ENCODE results near the gene AHDC1. TPM values are rescaled to one million over a fixed set of nuclear protein-coding genes. Genes with fewer than 3 reads are reported as not detected.

AHDC1 gene
- total RNA-seq, 4 donors from 2014 or later, result 37.7 to 63.0 (median 52.5) TPM

DNA sequence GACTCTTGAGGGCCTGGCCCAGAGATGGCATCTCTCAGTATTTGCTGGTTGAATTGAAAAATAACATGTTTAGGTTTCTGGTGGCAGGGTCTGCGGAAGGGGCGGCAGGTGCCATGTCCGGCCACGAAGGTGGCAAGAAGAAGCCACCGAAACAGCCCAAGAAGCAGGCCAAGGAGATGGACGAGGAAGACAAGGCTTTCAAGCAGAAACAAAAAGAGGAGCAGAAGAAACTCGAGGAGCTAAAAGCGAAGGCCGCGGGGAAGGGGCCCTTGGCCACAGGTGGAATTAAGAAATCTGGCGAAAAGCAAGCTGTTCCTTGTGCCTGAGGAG lies 45.3 kb upstream of the AHDC1 start:
- 89 to 96% methylated on average over 11 of the region's 11 CpGs for WGBS, 2 donors
- TF ChIP-seq POLR2A (IDR thresholded peaks at IDR 0.05), result no peak
- TF ChIP-seq, protein P1, sequence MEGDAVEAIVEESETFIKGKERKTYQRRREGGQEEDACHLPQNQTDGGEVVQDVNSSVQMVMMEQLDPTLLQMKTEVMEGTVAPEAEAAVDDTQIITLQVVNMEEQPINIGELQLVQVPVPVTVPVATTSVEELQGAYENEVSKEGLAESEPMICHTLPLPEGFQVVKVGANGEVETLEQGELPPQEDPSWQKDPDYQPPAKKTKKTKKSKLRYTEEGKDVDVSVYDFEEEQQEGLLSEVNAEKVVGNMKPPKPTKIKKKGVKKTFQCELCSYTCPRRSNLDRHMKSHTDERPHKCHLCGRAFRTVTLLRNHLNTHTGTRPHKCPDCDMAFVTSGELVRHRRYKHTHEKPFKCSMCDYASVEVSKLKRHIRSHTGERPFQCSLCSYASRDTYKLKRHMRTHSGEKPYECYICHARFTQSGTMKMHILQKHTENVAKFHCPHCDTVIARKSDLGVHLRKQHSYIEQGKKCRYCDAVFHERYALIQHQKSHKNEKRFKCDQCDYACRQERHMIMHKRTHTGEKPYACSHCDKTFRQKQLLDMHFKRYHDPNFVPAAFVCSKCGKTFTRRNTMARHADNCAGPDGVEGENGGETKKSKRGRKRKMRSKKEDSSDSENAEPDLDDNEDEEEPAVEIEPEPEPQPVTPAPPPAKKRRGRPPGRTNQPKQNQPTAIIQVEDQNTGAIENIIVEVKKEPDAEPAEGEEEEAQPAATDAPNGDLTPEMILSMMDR (IDR thresholded peaks at IDR 0.05), result no peak
- DNase-seq (ENCODE audit: low spot score in 2 of 2), result no peak
- H3K4me3 ChIP-seq (ENCODE audit: low read depth, poor library complexity, severe bottlenecking), result no peak overlapping the region
- intact Hi-C loops (cut with DNase I; ENCODE audit: low total_unique reads), result no loop called here

DNA sequence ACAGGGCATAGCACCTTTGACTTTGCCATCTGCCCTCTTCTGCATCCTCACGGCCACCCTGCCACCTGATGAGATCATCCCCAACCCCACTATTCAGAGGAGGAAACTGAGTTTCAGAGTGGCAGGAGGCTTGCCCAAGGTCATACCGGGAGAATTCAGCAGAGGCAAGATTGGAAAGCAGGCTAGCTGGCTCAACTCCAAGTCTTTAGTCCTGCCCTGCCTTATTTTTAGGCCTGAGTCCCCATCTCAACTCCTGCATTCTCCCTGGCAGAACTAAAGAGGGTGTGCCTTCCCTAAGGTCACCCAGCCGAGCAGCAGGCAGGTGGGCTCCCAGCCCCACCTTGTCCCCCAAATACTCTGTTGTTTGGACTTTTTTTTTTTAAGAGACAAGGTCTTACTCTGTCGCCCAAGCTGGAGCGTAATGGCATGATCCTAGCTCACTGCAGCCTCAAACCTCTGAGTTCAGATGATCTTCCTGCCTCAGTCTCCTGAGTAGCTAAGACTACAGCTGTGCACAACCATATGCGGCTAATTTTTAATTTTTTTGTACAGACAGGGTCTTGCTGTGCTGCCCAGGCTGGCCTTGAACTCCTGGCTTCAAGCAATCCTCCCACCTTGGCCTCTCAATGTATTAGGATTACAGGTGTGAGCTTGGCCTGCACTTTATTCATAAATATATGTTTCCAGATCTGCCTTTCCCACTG lies 44.8 kb upstream of the AHDC1 start:
- 62 to 65% methylated on average over 6 of the region's 6 CpGs for WGBS, 2 donors
- H3K4me3 ChIP-seq (ENCODE audit: low read depth, poor library complexity, severe bottlenecking), result no peak overlapping the region
- TF ChIP-seq, protein P1 (IDR thresholded peaks at IDR 0.05), result no peak
- no peak for TF ChIP-seq POLR2A (IDR thresholded peaks at IDR 0.05)
- no peak for DNase-seq (ENCODE audit: low spot score in 2 of 2)
- intact Hi-C loops (cut with DNase I; ENCODE audit: low total_unique reads), result no loop called here

DNA sequence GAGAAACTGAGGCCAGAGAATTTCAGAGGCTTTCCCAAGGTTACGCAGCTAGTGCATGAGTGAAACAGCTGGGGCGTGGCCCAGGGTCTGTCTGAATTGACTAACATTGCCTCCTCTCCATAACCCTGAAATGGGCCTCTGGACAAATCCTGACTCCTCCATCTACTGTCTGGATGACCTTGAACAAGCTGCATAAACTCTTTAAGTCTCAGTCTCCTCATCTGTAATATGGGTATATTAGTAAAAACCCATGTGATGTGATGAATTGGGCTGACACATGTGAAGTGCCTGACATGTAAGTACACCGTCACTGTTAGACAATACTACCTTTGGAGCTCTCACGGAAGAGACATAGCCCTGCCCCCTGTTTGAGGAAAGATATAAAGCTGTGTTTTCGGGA lies 43.4 kb upstream of the AHDC1 start:
- DNase-seq (ENCODE audit: low spot score in 2 of 2), result no peak
- intact Hi-C loops (cut with DNase I; ENCODE audit: low total_unique reads), result no loop called here
- TF ChIP-seq, protein P1 (IDR thresholded peaks at IDR 0.05), result no peak
- TF ChIP-seq POLR2A (IDR thresholded peaks at IDR 0.05), result no peak
- WGBS, 2 donors, result 96 to 99% methylated on average over 5 of the region's 5 CpGs
- no peak overlapping the region for H3K4me3 ChIP-seq (ENCODE audit: low read depth, poor library complexity, severe bottlenecking)

DNA sequence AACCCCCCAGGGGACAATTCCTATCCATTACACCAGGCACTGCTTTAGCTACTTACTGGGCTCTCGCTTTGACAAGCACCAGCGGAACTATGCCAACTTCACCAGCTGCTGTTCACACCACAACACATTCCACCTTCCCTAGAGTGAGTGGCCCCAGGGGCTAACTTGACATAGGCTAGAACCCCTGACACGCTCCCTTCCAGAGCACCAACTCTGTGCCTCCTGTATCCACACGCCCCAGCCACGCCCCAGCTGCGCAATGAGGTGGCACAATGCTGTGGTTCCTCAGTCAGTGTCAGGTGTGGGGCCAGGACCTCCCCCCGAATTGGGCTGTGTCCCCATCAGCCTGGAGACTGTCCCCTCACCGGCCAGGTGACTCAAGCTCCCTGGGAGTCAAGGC lies 42.7 kb upstream of the AHDC1 start:
- TF ChIP-seq, protein P1 (IDR thresholded peaks at IDR 0.05), result no peak
- TF ChIP-seq POLR2A (IDR thresholded peaks at IDR 0.05), result no peak
- intact Hi-C loops (cut with DNase I; ENCODE audit: low total_unique reads), result no loop called here
- 43 to 63% methylated on average over 6 to 8 of the region's 8 CpGs for WGBS, 2 donors
- H3K4me3 ChIP-seq (ENCODE audit: low read depth, poor library complexity, severe bottlenecking), result no peak overlapping the region
- no peak for DNase-seq (ENCODE audit: low spot score in 2 of 2)

DNA sequence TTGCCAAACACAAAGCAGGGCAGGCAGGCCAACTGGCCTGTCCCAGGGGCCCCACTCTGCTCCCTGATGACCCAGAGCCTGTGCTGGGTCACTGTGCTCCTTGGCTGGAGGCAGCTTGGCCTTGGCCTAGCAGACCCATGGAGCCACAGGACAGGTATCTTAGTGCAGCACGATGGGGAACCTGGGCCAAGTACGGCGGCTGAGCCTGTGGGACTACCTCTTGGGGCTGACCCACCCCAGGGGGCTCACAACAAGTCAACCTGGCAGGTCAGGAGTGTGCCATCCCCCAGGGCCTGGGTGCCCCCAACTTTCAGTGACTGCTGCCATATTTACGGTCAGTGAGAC lies 41.1 kb upstream of the AHDC1 start:
- H3K4me3 ChIP-seq (ENCODE audit: low read depth, poor library complexity, severe bottlenecking), result no peak overlapping the region
- 100% methylated on average over 4 of the region's 4 CpGs for WGBS, 2 donors
- no peak for DNase-seq (ENCODE audit: low spot score in 2 of 2)
- intact Hi-C loops (cut with DNase I; ENCODE audit: low total_unique reads), result no loop called here
- TF ChIP-seq POLR2A (IDR thresholded peaks at IDR 0.05), result no peak
- TF ChIP-seq, protein P1 (IDR thresholded peaks at IDR 0.05), result no peak
